GM19395 (cell line): ENCODE measurements around the gene TMEM163.
A peak's percentile ranks its signal among the peaks of the same experiment; 100 is the strongest.
"Not testable (repeated sequence)": the region's sequence is repeated elsewhere in the genome, so short reads cannot be mapped to it uniquely, and the experiment has no call there.

ENCODE experiments used
- ATAC-seq: cut with Tn5 transposase; IDR thresholded peaks from one replicate; pipeline ENCODE4 v1.9.1; 2021; ENCODE audit warnings: mild to moderate bottlenecking, moderate library complexity; ENCODE audit not compliant: unreplicated experiment

The TMEM163 gene

DNA sequence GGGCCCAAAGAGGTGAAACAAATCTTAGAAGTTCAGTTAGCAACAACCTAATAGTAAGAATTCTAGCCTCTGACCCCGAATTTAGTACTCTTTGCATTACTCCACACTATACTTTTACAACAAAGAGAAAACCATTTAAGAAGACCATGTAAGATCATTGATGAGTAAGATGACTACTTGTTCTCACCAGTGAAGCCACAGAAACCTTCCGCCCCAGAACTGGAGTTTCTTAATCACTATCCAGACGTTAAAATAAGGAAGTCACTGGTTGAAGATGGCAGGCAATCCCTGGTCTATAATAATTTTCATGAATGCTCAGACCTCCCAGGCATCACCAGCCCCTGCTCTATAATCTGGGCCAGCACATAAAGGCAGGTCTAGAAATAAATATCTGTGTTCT, 95.0 kb downstream of the TMEM163 start:
- peak; percentile 92 for ATAC-seq

DNA sequence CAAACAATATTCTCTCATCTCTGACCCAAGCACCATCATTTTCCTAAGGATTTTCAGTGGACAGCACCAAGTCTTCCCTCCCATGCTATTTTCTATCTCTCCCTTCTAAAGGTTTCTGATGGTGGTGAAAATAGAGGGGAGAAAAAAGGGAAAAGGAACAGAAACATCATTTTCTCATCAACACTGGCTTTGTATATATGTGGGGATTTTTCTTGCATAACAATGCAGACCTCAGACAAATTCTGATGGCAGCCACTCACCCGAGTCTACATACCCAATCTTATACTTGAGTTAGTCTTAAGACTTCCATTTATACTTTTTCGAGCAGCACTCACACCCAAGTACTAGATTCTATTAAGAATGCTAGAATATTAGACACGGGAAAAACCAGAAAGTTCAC, 95.8 kb downstream of the TMEM163 start:
- ATAC-seq: no peak

DNA sequence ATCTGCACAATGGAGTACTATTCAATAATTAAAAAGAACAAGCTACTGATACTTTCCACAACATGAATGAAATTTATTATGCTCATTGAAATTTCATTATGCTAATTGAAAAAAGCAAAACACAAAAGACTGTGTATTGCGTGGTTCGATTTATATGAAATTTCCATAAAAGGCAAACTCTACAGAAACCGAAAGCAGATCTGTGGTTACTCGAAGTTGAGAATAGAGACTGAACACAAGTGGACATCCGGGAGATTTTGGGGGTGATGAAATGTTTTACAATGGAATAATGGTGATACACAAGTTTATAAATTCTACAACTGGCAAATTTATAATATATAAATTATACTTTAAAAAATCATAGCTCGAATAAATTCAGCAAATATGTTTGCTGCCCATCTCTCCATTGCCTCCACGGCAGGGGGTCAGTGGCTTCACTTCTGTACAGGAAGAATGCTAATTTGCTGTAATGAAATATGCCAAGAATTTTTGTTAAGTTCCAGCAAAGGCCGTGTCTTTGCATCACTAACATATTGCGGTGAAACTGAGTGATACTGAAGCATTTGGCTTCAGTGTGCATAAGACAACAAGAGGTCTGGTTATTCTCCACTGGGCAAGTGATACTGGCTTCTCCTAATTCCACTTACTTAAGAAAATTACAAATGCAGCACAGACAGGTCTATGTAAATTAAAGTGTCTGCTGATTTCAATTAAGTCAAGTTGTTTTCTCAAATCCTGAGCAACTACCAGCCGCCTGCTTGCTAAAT, 96.7 kb downstream of the TMEM163 start:
- no peak for ATAC-seq

DNA sequence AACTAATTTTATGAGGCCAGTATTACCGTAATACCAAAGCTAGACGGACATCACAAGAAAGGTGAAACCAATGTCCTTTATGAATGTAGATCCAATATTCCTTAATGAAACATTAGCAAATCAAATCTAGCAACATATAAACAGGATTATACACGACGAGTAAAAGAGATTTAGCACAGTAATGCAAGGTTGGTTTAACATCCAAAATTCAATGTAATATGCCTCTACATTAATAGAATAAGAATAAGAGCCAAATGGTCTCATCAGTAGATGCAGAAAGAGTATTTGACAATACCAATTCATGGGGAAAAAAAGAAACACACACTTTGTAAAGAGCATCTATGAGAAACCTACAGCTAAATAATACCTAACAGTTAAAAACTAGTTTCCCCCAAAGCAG, 99.5 kb downstream of the TMEM163 start:
- ATAC-seq: no peak

DNA sequence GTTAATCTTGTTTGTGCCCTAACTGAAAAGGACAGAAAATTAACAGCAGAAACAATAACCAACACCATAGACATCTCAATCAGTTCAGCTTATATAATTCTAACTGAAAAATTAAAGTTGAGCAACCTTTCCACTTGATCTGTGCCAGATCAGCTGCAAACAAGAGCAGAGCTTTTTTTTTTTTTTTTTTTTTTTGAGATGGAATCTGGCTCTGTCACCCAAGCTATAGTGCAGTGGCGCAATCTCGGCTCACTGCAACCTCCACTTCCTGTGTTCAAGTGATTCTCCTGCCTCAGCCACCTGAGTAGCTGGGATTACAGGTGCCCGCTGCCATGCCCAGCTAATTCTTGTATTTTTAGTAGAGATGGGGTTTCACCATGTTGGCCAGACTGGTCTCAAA, 103.3 kb downstream of the TMEM163 start:
- not testable (repeated sequence) for ATAC-seq

DNA sequence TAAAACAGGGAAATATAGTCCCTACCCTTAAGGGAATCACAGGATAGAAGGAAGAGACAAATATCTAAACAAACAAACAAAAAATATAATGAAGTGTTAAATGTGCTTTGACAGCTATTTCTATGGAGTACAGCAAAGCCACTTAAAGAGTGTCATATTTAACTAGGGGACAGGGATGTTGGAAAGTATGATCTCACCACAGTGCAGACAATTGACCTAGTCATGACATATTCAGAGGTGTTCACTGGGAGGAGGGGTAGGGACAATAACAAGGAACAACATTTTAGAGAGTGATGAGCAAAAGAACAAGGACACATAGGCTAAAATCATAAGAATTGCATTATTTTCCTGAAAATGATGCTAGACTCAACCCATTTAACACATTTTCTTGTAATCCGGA, 107.5 kb downstream of the TMEM163 start:
- no peak for ATAC-seq

DNA sequence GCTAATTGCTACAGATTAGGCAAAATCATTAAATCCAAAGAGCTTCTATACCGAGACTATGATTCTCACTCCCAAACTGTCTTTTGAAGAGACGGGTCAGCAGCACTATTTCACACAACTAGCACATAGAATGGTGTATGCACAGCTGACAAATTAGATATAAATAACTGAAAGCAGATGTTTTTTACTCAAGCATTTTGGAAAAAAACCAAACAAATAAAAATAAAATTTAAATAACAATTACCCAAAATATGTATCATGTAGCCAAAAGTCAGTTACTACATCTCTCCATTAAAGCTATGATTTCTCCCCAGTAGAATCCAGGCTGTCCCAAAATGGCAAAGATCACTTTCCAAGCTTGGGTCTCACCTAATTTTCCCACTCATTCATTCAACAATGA, 107.9 kb downstream of the TMEM163 start:
- ATAC-seq: no peak

DNA sequence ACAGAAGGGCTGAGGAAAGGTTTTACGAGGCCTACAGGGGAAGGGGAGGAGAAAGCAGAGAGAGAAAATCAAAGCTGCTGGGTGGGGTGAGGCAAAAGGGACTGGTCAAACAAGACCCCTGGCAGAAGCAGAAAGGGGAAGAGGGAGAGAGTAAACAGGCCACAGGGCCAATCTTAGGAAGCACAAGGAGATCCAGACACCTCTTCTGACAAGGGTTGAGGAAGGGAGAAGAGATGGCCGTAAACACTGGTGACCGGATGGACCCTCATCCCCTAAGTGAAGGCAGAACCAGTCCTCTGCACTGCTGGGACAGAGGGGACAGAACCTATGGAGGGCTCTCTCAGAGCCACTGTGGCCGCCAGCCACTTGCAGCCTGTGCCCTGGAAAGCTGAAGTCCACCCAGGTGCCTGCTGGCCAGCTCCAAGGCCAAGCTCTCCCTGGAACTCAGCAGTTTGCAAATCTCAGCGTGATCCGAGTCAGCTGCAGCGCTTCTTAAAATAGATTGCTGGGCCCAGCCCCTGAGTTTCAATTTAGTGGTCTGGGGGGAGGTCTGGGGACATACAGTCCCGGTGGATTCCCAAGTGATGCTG, 108.8 kb downstream of the TMEM163 start:
- no peak for ATAC-seq

DNA sequence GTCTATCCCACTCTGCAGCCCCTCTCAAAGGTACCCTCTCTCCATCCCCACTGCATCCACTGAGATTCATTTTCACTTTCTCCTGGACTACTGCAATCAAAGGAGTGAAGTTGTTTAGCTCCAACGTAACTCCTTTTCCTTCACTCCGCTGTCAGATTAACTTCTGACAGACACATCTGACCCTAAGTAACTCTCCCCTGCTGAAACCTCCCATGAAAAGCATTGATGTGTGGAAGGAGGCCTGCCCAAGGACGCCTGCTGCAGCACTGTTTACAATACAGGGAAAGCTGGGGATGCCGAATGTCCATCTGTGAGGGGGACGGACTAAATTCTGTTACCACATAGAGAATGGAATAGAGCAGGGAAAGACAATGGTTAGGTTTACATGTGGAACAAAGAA, 114.8 kb downstream of the TMEM163 start:
- ATAC-seq: no peak

DNA sequence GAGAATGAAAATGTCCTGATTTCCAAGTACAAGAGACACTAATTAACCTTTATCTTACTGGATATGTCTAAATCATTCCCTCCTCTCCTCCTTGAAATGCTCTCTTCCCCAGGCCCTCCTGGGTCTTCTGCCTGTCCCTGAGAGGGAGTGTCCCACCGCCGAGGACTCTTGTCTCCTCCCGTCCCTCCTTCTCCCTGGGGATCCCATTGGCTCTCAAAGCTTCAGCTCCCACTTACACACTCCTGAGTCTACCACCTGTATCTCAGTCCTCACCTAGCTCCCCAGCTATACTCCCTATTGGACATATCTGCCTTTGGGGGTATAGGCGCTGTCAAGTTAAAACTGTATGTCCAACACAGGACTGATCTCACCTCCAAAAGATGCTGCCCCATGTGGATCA, 116.1 kb downstream of the TMEM163 start:
- ATAC-seq: no peak

DNA sequence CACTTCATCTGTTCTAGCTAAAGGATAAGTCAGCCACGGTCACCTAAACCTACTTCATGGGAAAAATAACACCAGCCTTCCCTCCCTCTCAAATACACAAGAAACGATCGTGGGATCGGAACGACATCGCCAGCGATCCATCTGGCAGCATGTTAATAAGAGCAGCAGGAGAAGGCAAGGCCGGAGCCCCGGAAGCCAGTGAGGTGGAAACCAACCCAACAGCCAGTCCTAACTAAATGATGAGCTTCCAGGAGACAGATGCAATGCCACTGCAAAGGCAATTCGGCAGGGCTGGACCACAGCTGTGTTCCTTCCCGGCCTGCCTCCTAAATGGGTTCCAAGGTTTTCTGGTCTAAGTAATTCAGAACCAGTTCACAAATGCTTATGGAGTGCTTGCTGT, 117.5 kb downstream of the TMEM163 start:
- ATAC-seq: no peak

DNA sequence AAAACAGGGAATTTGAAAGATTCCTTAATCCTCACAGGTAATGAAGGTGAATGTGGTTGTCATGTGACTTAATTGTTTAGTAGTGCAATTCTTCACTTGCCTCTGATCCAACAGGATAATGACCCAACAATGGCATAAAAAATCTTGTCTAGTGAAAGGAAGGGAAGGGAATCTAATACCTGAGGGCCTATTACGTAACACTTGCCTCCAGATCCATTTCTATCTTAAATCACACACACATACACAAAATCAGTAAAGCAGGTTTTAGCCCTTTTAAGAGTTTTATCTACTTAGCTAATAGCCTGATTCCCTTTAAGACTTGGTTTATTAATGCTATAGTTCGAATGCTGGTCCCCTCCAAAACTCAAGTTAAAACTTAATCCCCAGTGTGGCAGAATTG, 118.6 kb downstream of the TMEM163 start:
- ATAC-seq: no peak

DNA sequence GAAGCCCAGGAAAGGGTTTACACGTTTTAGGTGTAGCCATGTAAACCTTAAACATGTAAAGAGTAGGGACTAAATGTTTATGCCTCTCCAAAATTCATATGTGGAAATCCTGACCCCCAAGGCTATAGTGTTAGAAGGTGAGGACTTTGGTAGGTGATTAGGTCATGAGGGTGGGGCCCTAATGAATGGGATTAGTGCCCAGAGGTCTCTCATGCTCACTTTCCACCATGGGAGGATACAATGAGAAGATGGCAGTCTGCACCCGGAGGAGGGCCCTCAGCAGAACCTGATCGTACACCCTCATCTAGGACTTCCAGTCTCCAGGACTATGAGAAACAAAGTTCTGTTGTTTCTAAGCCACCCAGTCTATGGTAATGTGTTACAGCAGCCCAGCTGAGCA, 119.6 kb downstream of the TMEM163 start:
- no peak for ATAC-seq

DNA sequence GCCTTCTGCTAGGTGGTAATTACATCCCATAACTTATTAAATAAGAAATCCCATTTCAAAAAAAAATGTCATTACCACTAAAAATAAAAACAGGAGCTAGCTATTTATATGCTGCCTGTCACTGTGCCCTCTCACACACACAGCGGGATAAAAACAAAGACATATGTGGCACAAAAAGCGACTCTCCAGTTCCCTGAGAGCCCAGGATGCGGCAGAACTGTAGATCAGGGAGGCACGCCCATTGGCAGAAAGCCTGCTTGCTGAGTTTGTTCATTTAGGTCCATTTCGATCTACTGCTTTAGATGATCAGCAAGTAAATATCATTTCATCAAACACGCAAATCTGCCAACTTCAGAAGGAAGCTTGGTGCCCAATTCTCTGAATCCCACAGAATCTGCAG, 124.4 kb downstream of the TMEM163 start:
- no peak for ATAC-seq

DNA sequence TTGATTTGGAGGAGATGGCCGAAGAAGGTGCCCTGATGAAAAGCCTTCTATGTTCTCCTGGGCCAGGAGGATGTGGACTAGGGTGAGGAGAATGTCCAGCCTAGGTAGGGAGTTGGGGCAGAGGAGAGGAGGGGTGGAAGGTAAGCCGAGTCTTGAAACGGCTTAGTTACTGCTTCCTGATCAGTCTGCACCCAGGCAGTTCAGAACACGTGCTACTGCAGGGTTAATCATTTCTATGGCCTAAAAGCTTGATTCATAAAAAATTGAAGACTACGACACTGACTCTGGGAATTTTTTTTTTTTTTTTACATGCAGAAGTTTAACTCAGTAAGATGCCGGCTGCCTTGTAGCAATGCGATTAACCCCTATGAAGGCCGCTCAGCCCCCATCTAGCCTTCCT, 125.3 kb downstream of the TMEM163 start:
- no peak for ATAC-seq

DNA sequence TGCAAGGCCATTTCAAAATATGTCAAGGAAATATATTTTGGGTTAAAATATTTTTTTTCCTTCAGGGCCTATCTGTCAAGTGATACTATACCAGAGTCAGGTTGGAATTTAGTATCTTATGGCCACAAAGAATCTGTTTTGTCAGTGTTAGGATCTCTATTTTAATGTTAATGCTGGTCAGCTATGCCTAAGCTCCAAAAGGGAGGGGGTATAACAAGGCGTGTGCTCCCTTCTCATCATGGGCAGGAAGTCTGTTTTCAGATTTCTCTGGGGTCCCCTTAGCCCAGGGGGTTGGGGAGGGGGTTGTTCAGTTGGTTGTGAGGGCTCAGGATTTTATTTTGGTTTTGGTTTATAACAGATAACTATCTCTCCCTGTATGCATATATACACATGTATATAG, 126.4 kb downstream of the TMEM163 start:
- ATAC-seq: no peak

DNA sequence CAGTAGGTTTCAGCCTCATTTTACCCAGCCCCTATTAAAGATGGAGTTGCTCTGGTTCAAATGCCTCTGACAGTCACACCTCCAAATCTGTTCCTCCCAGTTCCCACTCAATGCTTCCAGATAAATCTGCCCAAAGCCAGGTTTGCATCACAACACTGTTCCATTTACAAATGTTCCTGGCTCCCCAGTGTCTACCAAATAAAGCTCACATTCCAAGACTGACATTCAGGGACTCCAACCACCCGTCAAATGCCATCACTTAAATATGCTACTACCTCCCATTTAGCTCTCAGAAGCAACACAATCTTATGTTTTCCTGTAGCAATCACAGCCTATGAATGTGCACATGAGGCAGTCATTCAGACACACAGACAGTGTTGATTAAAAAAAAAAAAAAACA, 127.3 kb downstream of the TMEM163 start:
- ATAC-seq: no peak

DNA sequence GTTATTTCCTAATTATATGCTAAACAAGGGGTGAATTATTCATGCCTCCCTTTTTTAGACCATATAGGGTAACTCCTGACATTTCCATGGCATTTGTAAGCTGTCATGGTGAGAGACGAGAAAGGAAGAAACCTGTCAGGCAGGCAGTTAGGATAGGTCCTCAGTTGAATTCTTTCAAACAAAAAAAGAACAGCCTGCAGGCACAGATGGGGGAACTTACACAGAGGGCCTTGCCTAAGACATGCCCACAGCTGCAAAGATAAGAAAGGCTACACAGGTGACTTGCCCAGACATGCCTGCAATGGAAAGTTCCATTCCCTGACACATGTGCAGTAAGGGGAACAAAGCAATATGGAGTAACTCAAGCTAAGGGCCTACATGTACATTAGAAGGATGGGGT, 128.1 kb downstream of the TMEM163 start:
- ATAC-seq: no peak

DNA sequence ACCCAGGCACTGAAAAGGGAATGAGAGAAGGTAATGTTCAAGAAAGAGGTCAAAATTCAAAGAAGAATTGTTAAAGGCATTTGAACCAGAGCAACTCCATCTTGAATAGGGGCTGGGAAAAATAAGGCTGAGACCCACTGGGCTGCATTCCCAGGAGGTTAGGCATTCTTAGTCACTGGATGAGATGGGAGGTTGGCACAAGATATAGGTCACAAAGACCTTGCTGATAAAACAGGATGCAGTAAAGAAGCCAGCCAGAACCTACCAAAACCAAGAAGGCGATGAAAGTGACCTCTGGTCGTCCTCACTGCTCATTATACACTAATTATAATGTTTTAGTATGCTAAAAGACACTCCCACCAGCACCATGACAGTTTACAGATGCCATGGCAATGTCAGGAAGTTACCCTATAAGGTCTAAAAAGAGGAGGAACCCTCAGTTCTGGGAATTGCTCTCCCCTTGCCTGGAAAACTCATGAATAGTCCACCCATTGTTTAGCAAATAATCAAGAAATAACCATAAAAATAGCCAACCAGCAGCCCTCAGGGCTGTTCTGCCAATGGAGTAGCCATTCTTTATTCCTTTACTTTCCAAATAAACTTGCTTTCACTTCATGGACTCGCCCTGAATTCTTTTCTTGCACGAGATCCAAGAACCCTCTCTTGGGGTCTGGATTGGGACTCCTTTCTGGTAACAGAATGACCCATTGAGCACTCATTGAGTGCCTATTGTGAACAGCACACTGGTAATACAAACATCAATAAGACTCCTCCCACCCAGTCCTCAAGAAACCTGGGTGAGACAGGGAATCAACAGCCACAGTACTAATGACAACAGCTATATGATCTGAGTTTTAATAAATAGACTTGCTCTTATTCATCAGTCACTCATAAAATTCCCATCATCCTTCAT, 129.4 kb downstream of the TMEM163 start:
- not testable (repeated sequence) for ATAC-seq

DNA sequence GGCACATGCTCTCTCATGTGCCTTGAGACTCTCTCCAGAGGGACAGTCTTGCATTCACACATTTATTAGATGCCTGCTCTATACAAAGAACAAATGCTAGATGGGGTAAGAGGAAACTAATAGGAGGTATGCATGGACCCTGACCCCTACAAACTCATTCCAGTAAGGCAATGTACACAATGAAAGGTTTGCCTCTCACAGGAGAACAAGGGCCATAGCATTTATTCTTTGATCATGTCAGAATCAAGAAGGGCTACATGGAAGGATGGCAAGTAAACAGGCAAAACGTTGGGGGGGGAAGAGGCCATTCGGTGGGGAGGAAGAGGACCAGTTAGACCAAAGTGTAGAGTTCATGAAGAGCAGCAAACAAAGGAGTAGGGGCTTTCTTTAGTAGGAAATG, 130.2 kb downstream of the TMEM163 start:
- ATAC-seq: no peak

DNA sequence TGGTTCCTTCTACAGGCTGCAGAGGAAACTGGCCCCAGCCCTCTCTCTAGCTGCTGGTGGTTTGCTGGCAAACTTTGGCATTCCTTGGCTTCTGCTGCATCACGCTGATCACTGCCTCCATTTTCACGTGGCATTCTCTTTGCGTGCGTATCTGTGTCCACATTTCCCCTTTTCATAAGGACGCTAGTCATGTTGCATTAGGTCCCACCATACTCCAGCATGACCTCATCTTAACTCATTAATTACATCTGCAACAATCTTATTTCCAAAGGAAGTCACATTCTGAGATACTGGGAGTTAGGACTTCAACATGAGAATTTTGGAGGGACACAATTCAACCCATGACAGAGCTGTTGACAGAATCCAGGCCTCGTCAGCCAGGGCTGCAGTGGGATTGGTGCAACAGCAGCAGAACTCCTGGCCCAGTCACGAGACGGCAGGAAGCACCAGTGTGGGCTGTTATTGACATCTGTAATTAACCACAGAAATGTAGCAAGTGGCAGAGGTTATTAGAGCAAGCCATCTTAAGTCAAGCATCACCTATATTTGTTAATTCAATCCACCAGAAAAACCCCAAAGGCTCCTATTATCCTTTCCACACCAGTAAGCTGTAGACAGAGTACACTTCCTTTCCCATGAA, 132.4 kb downstream of the TMEM163 start:
- no peak for ATAC-seq
